BJ (cell line): Measurements from ENCODE around the gene KRTAP22-1. TPM values are rescaled to one million over a fixed set of nuclear protein-coding genes. Genes with fewer than 3 reads are reported as not detected.

Experiments used
- CTCF ChIA-PET: fragments of 350-600 bp; formaldehyde crosslinking; extraction: SDS; loops from one replicate; lab custom pipeline; 2021; ENCODE audit warnings: antibody characterized with exemption, inconsistent platforms; lab: Yijun Ruan, JAX
- POLR2A ChIA-PET: fragments of 300-600 bp; sonication (Branson Sonifier 250); formaldehyde crosslinking; extraction: SDS; loops from one replicate; lab custom pipeline; 2021; ENCODE audit warnings: antibody characterized with exemption; lab: Charles Lee
- DNase-seq: peaks from one replicate; pipeline ENCODE4 v3.0.0-alpha.2; 2011; ENCODE audit warnings: low read depth
- H3K27me3 ChIP-seq: 2 replicates; pipeline ENCODE4 v1.6.0; 2011; ENCODE audit warnings: low read length; ENCODE audit not compliant: control insufficient read depth, insufficient read depth
- H3K36me3 ChIP-seq: 2 replicates; pipeline ENCODE4 v1.5.1; 2011; ENCODE audit warnings: low read length; ENCODE audit not compliant: control insufficient read depth, insufficient read depth
- H3K4me3 ChIP-seq: 2 replicates; pipeline ENCODE4 v1.5.1; 2011; ENCODE audit warnings: low read depth, mild to moderate bottlenecking, control low read depth, low read length
- CTCF ChIP-seq: IDR thresholded peaks from 2 replicates; pipeline ENCODE4 v1.5.1; 2011; ENCODE audit warnings: low read depth, mild to moderate bottlenecking, control low read depth, inconsistent platforms, low read length, moderate library complexity; ENCODE audit not compliant: insufficient read depth
- polyA plus RNA-seq: library from polyadenylated mRNA; depleted of rRNA; stranded (reverse); fragments of >200 nt; gene quantifications from 2 replicates; pipeline ENCODE4 v1.2.3, GENCODE V29; 2011; rRNA removed
- small RNA-seq: library from RNA; depleted of rRNA; stranded (forward); fragments of <200 nt; gene quantifications from one replicate; pipeline ENCODE3, GENCODE V24; 2012; ENCODE audit warnings: low replicate concordance, low read depth; ENCODE audit not compliant: insufficient read length

The KRTAP22-1 gene
- polyA plus RNA-seq, 1 experiment: not detected

GRCh38 chr21:30629200-30629599, 28.3 kb downstream of the KRTAP22-1 start:
- ChIA-PET POLR2A (no interaction called here), CTCF (no interaction called here)
- TF ChIP-seq CTCF: no peak
- Histone ChIP-seq H3K27me3 (no peaks in the 10 kb centered on the region), H3K36me3 (no peaks in the 10 kb centered on the region), H3K4me3 (no peak overlapping the region)
- no peak for DNase-seq

DNA sequence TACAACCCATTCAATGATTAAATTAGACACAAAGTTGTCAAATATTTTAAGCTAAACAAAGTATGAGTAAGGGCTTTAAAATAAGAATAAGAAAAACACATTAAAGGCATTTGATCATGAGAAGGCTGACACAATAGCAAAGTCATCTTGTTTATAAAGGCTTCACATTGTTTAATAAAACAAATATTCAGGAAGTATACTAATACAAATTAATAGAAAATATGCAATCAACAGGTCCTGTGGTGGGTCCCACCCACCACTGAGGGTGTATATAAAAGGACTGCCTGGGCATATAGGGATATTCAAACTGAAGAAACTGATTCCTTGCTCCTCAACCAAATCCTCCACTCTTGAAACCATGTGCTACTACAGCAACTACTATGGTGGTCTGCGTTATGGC, 34.0 kb downstream of the KRTAP22-1 start, which contains the start of gene KRTAP20-2:
KRTAP20-2 (plus strand) TSS at position 301 of the 400 bp plus-strand sequence; CDS start at position 359, 58 bp downstream.
- ChIA-PET POLR2A (no interaction called here), CTCF (no interaction called here)
- DNase-seq: no peak
- H3K4me3 ChIP-seq: no peak within 1 kb of the TSS
- H3K36me3 ChIP-seq: no peaks in the 10 kb centered on the region
- no peak for TF ChIP-seq CTCF
- H3K27me3 ChIP-seq: no peaks in the 10 kb centered on the region

GRCh38 chr21:30638686-30639085, 37.8 kb downstream of the KRTAP22-1 start:
- Histone ChIP-seq H3K4me3 (no peak overlapping the region), H3K36me3 (no peaks in the 10 kb centered on the region), H3K27me3 (no peaks in the 10 kb centered on the region)
- ChIA-PET CTCF (no interaction called here), POLR2A (no interaction called here)
- no peak for TF ChIP-seq CTCF
- no peak for DNase-seq

DNA sequence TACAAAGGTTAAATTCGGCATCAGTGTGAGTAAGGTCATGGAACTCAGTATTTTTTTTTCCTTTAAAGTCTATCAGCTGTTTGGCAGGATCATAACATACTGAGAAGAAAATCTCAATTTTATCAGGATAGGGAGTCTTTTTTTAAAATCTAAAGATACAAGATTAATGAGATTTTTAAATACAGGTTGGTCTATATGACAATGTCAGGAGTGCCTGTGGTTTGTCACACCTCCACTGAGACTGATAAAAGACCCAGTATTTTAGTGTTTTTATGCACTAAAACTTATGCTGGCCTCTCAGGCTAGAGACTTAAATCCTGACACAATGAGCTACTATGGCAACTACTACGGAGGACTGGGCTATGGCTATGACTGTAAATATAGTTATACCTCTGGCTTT, 41.7 kb downstream of the KRTAP22-1 start, which contains the start of gene KRTAP20-3:
KRTAP20-3 (plus strand) TSS at position 301 of the 400 bp plus-strand sequence.
- DNase-seq: no peak
- Histone ChIP-seq H3K36me3 (no peaks in the 10 kb centered on the region), H3K4me3 (no peak within 1 kb of the TSS), H3K27me3 (no peaks in the 10 kb centered on the region)
- no peak for TF ChIP-seq CTCF
- CTCF ChIA-PET: no interaction called here
- POLR2A ChIA-PET: no interaction called here

- Histone ChIP-seq H3K36me3 (no peaks in the 10 kb centered on the region), H3K4me3 (no peak overlapping the region), H3K27me3 (no peaks in the 10 kb centered on the region)
- TF ChIP-seq CTCF: no peak
- ChIA-PET POLR2A (no interaction called here), CTCF (no interaction called here)
- DNase-seq: no peak
These were observed 46.1 kb downstream of the KRTAP22-1 start for GRCh38 chr21:30646904-30647414.

Small RNAs within 50 kb of the gene (small RNA-seq; reads per million reads assigned to genes)
- gene KRTAP20-1 (not detected), gene KRTAP20-3 (not detected), gene KRTAP20-4 (not detected), gene KRTAP22-1 (not detected), gene KRTAP22-2 (not detected)

Other genes starting within 250 kb of the KRTAP22-1 start
- not detected in 2 replicates for gene KRTAP13-2, start 228.8 kb upstream of the KRTAP22-1 start, polyA plus RNA-seq
- gene KRTAP13-1, start 205.1 kb upstream of the KRTAP22-1 start, polyA plus RNA-seq: not detected in 2 replicates
- not detected in 2 replicates for gene KRTAP13-3, start 175.2 kb upstream of the KRTAP22-1 start, polyA plus RNA-seq
- not detected in 2 replicates for gene KRTAP13-4, start 170.9 kb upstream of the KRTAP22-1 start, polyA plus RNA-seq
- gene KRTAP15-1, start 160.8 kb upstream of the KRTAP22-1 start, polyA plus RNA-seq: not detected in 2 replicates
- not detected in 2 replicates for gene KRTAP19-1, start 120.7 kb upstream of the KRTAP22-1 start, polyA plus RNA-seq
- not detected in 2 replicates for gene KRTAP19-2, start 113.7 kb upstream of the KRTAP22-1 start, polyA plus RNA-seq
- not detected in 2 replicates for gene KRTAP19-3, start 109.1 kb upstream of the KRTAP22-1 start, polyA plus RNA-seq
- not detected in 2 replicates for gene KRTAP19-4, start 103.9 kb upstream of the KRTAP22-1 start, polyA plus RNA-seq
- gene KRTAP19-5, start 98.9 kb upstream of the KRTAP22-1 start, polyA plus RNA-seq: not detected in 2 replicates
- not detected in 2 replicates for gene KRTAP19-6, start 59.2 kb upstream of the KRTAP22-1 start, polyA plus RNA-seq
- not detected in 2 replicates for gene KRTAP19-7, start 39.8 kb upstream of the KRTAP22-1 start, polyA plus RNA-seq
- gene KRTAP22-2, start 10.7 kb upstream of the KRTAP22-1 start, polyA plus RNA-seq: not detected in 2 replicates
- not detected in 2 replicates for gene KRTAP6-3, start 8.6 kb upstream of the KRTAP22-1 start, polyA plus RNA-seq
- gene KRTAP6-2, start 2.2 kb upstream of the KRTAP22-1 start, polyA plus RNA-seq: not detected in 2 replicates
- not detected in 2 replicates for gene KRTAP6-1, start 12.8 kb downstream of the KRTAP22-1 start, polyA plus RNA-seq
- gene KRTAP20-1, start 15.3 kb downstream of the KRTAP22-1 start, polyA plus RNA-seq: not detected in 2 replicates
- gene KRTAP20-4, start 19.5 kb downstream of the KRTAP22-1 start, polyA plus RNA-seq: not detected in 2 replicates
- gene KRTAP20-2, start 34.1 kb downstream of the KRTAP22-1 start, polyA plus RNA-seq: not detected in 2 replicates
- gene KRTAP20-3, start 41.8 kb downstream of the KRTAP22-1 start, polyA plus RNA-seq: not detected in 2 replicates
- gene KRTAP21-3, start 117.7 kb downstream of the KRTAP22-1 start, polyA plus RNA-seq: not detected in 2 replicates
- gene KRTAP21-2, start 146.2 kb downstream of the KRTAP22-1 start, polyA plus RNA-seq: not detected in 2 replicates
- gene KRTAP21-1, start 154.3 kb downstream of the KRTAP22-1 start, polyA plus RNA-seq: not detected in 2 replicates
- gene KRTAP8-1, start 212.2 kb downstream of the KRTAP22-1 start, polyA plus RNA-seq: not detected in 2 replicates
- not detected in 2 replicates for gene KRTAP7-1, start 228.7 kb downstream of the KRTAP22-1 start, polyA plus RNA-seq